GM12891 (cell line): Measurements from ENCODE around the gene DCUN1D1.

Experiments used
- POLR2A ChIP-seq: IDR thresholded peaks from 2 replicates; pipeline ENCODE4 v1.6.1; 2011; ENCODE audit warnings: low read depth, low read length, control low read depth
- POLR2AphosphoS5 ChIP-seq: IDR thresholded peaks from 2 replicates; pipeline ENCODE4 v1.6.1; 2011; ENCODE audit warnings: low read depth, low read length, control low read depth
- POU2F2 ChIP-seq: IDR thresholded peaks from 2 replicates; pipeline ENCODE4 v1.6.1; 2011; ENCODE audit warnings: low read depth, mild to moderate bottlenecking, control low read depth, low read length, moderate library complexity
- SPI1 ChIP-seq: IDR thresholded peaks from 2 replicates; pipeline ENCODE4 v1.6.1; 2011; ENCODE audit warnings: low read depth, low read length, control low read depth
- TAF1 ChIP-seq: IDR thresholded peaks from 2 replicates; pipeline ENCODE4 v1.6.1; 2011; ENCODE audit warnings: low read depth, low read length, control low read depth

- TF ChIP-seq POLR2A (no peak), POLR2AphosphoS5 (no peak), TAF1 (no peak), POU2F2 (no peak), SPI1 (no peak)
These were observed 38.6 kb downstream of the DCUN1D1 start for GRCh38 chr3:182941719-182942118.
